GM12801 (cell line): ENCODE measurements around the gene IL37.

Experiments used
- CTCF ChIP-seq: IDR thresholded peaks from one replicate; pipeline ENCODE4 v1.5.1; 2011; ENCODE audit warnings: control low read depth; ENCODE audit not compliant: insufficient read length; ENCODE audit errors: extremely low read depth

IL37 gene

GRCh38 chr2:112926707-112927106, 15.7 kb downstream of the IL37 start:
- TF ChIP-seq CTCF = no peak

GRCh38 chr2:112927745-112928144, 16.8 kb downstream of the IL37 start:
- no peak for TF ChIP-seq CTCF

- no peak for TF ChIP-seq CTCF
Observed at GRCh38 chr2:112933261-112933660, 22.3 kb downstream of the IL37 start.

GRCh38 chr2:112936927-112937232, 25.9 kb downstream of the IL37 start:
- no peak for TF ChIP-seq CTCF

GRCh38 chr2:112938904-112939303, 27.9 kb downstream of the IL37 start:
- TF ChIP-seq CTCF = no peak

GRCh38 chr2:112939425-112939824, 28.5 kb downstream of the IL37 start:
- TF ChIP-seq CTCF = no peak

GRCh38 chr2:112940859-112941625, 30.1 kb downstream of the IL37 start:
- TF ChIP-seq CTCF = no peak
